KOPT-K1 (cell line): ENCODE data around the gene SMG6.
"Not testable (repeated sequence)": the region's sequence is repeated elsewhere in the genome, so short reads cannot be mapped to it uniquely, and the experiment has no call there.

Experiments used
- H3K27ac ChIP-seq: fragments of 200-600 bp; sonication (generic); 2 replicates; pipeline ENCODE4 v1.5.1; 2016; ENCODE audit warnings: antibody characterized with exemption, mild to moderate bottlenecking, low read depth, low read length; ENCODE audit not compliant: poor library complexity, severe bottlenecking
- H3K36me3 ChIP-seq: fragments of 200-600 bp; sonication (generic); 2 replicates; pipeline ENCODE4 v1.5.1; 2017; ENCODE audit warnings: antibody characterized with exemption, mild to moderate bottlenecking, low read length, moderate library complexity; ENCODE audit not compliant: insufficient read depth
- H3K9me3 ChIP-seq: fragments of 200-600 bp; sonication (generic); 2 replicates; pipeline ENCODE4 v1.5.1; 2017; ENCODE audit warnings: antibody characterized with exemption, low read length, mild to moderate bottlenecking; ENCODE audit not compliant: insufficient read depth, poor library complexity, severe bottlenecking

SMG6 gene

DNA sequence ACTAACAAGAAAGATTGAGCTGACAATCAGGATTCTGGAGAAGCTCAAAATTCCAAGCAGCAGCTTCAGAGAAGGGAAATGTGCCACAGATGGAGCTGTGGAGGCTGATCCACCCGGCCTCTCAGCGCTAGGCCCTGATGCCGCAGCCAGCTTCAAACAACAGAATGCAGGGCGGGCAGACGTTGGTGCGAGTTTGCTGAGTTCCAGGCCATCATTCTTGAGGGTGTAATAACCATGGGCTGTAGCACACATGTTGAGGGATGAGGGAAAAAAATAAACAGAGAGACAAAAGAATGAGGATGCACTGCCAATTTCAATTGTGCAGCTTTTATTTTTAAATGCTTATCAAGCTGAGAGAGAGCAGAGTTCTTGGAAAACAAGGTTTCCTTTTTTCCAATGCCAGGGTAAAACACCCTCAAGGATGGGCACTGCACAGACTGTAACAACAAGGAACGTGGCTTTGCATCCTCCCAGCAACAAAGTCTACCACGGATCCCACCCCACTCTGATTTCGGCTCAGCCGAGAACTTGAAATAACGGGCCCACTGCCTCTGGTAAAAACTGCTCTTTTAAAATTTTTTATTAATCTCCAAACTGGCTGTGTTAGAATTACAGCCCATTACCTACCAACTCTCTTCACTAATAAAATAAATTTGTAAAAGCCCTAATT, 90.2 kb downstream of the SMG6 start:
- Histone ChIP-seq H3K9me3 (no peaks in the 10 kb centered on the region), H3K27ac (peak overlapping the region; percentile 84), H3K36me3 (peaks cover 33% of the 10 kb centered on the region)

DNA sequence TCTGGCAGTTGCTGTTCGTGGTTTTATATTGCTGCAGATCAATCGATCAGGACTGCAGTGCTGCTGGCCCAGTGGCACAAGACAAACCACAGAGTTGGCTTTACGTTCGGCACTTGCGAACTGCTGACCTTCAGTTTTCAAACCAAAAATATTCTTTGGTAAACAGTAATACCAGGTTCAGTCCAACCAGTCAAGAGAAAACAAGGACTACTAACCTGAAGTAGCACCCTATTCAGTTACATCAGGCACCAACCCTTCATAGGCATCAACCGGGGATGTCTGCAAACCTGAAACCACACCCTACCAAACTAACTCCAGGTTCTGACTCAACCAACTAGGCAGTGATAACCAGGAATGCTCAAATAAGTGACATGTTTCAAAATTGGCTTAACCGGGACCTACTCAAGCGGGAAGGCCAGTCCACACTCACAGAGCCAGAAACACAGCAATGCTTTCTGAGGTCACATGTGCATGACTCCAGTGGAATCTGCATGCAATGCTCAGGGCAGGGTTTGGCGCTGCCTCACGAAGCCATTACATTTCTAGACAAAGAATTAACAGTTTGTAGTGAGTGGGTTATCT, 91.1 kb downstream of the SMG6 start:
- Histone ChIP-seq H3K27ac (peak overlapping the region; percentile 9), H3K9me3 (no peaks in the 10 kb centered on the region), H3K36me3 (peaks cover 37% of the 10 kb centered on the region)

DNA sequence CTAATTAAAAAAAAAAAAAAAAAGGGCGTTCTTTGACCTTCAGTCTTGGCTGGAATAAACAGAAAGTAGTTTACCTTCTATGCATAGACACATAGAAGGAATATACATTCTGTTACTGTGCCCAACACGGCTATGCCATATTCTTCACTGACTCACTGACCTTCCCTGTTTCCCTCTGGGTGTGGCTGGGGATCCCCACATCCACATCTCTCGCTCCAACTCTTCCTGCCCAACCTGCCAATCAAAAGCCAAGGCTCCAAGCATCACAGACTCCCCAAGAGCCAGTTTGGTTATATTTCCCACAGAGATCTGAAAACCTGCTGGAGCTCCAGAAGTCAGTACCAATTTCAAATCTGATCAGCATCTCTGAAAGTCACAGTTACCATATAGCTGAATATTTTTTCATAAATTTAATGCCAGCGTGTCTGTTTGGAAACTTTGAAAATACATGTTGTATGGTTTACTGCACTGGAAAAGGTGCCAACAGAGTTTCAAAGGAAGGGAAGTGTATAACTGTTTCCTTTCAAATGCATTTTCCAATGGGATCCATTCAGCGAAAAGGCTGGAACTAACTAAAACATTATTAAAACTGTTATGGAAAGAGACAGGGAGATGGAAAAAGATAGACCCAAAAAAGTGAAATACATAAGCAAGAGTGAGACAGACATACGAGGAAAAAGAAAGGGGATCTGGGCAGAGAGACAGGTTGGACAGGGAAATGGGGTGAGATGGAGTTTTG, 91.8 kb downstream of the SMG6 start:
- H3K9me3 ChIP-seq = no peaks in the 10 kb centered on the region
- peaks cover 37% of the 10 kb centered on the region for H3K36me3 ChIP-seq
- H3K27ac ChIP-seq = no peak overlapping the region

DNA sequence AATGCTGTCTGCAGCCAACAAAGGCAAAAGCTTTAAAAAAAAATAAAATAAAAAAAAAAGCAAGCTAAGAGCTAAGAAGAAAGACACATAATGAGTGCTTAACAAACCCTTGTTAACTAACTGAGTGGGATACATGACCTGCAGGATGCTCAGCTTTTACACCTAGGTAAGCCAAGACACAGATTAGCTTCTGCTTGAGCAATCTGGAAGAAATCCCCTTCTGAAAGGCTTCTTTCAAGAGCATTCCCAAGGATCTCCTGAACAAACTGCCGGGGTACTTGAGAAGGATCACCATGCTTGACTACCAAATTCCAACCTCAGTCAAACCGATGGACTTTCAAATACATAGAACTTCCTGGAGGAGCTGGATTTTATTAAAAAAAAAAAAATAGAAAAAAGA, 92.9 kb downstream of the SMG6 start:
- H3K9me3 ChIP-seq = no peaks in the 10 kb centered on the region
- H3K36me3 ChIP-seq = peaks cover 37% of the 10 kb centered on the region
- H3K27ac ChIP-seq = no peak overlapping the region

DNA sequence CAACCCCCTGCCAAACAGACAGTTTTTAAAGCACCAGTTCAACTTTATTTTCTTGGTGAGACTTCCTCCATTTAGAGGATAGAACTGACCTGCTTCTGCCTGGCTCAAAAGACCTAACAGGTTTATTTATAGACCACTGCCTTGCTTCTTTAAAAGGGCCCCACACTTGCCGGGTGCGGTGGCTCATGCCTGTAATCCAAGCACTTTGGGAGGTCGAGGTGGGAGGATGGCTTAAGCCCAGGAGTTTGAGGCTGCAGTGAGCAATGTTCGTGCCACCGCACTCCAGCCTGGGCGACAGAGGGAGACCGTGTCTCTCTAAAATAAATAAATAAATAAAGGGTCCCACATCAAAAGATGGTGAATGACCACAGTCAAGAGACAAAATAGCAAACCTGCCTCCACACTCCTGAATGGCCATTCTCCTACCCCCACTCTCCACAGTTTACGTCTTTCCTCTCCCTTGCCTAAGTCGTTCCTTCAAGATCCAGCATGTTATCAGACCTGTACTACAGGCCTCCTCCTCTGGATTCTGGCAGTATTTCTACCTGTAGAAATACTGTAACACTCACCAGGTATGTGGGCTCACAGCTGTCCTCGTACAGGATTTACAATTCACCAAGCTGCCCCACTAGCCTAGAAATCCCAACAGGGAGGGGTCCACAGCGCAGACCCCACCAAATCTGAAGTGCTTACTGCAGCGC, 95.6 kb downstream of the SMG6 start:
- H3K9me3 ChIP-seq = no peaks in the 10 kb centered on the region
- no peak overlapping the region for H3K27ac ChIP-seq
- peaks cover 50% of the 10 kb centered on the region for H3K36me3 ChIP-seq

DNA sequence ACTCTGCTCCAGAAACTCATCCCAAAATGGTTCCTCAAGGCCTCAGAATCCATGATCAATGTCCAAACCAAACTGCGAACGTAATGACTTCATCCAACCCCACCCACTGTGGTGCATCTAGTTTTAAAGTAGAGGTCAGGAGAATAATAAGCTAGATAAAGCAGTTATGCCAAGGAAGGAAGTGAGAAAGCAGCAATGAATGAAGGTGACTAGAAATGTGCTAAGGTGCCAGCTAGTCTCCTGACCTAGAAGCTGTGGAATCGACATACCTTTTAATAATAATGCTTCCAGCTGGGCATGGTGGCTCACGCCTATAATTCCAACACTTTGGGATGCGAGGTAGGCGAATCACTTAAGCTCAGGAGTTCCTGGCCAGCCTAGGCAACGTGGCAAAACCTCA, 99.2 kb downstream of the SMG6 start:
- no peak overlapping the region for H3K27ac ChIP-seq
- H3K9me3 ChIP-seq = no peaks in the 10 kb centered on the region
- H3K36me3 ChIP-seq = peaks cover 25% of the 10 kb centered on the region; the same call in 1 of the 2 replicates

DNA sequence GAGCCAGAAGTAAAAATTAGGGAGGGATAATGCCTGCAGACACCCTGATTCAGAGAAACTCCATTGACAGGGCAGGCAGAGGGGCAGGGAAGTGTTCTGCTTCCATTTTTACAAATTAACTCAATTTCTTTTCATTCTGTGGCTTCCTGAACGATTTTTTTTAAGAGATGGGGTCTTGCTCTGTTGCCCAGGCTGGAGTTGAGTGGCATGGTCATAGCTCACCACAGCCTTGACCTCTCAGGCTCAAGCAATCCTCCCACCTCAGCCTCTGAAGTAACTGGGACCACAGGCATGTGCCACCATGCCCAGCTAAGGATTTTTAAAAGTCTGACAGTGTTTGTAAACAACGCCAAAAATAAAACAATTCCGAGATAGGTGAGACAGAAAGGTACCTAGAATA, 99.8 kb downstream of the SMG6 start:
- Histone ChIP-seq H3K36me3 (peaks cover 24% of the 10 kb centered on the region; the same call in 1 of the 2 replicates), H3K9me3 (no peaks in the 10 kb centered on the region), H3K27ac (no peak overlapping the region)

DNA sequence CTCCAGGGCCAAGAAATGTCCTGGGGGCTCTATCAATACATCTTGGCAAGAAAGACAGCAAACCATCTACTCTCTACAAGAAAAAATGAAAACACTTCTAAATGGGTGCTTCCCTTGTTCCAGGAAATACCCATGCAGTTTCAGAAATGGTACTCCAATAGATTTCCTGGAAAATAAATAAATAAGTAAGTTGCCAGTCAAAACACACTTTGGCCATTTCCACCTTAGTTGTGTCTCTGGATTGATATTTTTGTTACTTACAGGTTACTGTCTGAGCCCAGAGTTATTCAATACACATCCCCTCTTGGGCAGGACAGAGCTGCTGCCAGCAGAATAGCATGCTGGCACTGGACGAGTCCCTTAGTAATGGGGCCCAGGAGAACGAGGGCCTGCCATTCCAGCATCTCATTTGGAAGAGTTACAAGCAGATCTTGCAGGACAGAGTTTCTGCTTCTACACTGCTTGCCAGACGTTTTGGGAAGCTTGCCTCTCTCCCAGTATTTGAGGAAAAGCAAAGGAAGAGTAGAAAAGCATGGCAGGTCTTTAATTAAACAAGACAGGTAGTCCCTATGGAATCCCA, 100.5 kb downstream of the SMG6 start:
- Histone ChIP-seq H3K9me3 (no peaks in the 10 kb centered on the region), H3K36me3 (peaks cover 18% of the 10 kb centered on the region; the same call in 1 of the 2 replicates), H3K27ac (peak overlapping the region; percentile 34)

DNA sequence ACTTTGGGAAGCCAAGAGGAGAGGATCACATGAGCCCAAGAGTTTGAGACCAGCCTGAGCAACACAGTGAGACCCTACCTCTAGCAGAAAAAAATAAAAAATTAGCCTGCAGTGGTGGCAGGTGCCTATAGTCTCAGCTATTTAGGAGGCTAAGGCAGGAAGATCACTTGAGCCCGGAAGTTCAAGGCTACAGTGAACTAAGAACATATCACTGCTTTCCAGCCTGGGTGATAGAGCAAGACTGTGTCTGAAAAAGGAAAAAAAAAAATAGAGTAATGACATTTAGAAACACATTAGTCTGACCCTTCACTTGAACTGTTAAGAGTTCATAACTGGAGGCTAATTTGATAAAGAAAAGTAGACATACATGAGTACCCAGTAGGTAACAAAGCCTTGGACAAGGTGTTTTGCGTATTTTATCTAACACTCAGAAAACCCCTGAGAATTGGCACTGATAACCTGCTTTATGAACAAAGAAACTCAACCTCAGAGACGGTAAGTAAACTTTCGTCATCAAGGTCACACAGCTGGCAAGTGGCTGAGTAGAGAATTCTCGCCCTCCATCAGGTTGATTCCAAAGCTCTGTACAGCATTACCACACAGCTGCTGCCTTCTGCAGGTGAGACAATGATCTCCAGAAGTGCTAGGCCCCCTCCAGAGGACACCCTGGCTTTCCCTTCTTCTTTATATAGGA, 101.1 kb downstream of the SMG6 start:
- peaks cover 16% of the 10 kb centered on the region; the same call in 1 of the 2 replicates for H3K36me3 ChIP-seq
- peak overlapping the region; percentile 34 for H3K27ac ChIP-seq
- no peaks in the 10 kb centered on the region for H3K9me3 ChIP-seq

DNA sequence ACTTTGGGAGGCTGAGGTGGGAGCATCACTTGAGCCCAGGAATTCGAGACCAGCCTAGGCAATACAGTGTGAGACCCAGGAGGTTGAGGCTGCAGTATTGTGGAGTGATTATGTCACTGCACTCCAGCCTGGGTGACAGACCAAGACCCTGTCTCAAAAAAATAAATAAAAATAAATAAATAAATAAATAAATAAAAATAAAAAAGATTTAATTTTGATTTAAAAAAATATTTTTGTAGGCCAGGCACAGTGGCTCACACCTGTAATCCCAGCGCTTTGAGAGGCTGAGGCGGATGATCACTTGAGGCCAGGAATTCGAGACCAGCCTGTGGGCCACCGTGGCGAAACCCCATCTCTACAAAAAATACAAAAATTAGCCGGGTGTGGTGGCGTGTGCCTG, 104.2 kb downstream of the SMG6 start:
- peaks cover 14% of the 10 kb centered on the region; the same call in 1 of the 2 replicates for H3K36me3 ChIP-seq
- H3K27ac ChIP-seq, H3K9me3 ChIP-seq: not testable (repeated sequence)

DNA sequence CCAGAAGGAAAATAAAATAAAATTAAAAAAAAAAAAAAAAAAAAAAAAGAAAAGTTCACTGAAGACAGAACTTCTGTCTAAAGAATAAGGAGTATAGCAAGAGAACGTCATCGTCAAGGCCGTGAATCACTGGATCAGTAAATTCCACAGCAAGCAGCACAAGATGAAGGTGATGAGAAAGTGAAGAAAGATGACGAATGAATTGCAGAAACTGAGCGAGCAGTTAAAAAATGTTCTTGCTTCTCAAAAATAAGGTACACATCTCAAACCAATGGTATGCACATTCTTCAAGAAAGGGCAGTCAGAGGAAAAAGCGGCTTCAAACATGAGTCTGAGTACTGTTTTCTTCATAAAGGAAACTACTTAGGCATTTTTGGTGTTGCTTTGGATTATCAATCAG, 104.7 kb downstream of the SMG6 start:
- H3K36me3 ChIP-seq = peaks cover 12% of the 10 kb centered on the region; the same call in 1 of the 2 replicates
- no peak overlapping the region for H3K27ac ChIP-seq
- H3K9me3 ChIP-seq = no peaks in the 10 kb centered on the region

DNA sequence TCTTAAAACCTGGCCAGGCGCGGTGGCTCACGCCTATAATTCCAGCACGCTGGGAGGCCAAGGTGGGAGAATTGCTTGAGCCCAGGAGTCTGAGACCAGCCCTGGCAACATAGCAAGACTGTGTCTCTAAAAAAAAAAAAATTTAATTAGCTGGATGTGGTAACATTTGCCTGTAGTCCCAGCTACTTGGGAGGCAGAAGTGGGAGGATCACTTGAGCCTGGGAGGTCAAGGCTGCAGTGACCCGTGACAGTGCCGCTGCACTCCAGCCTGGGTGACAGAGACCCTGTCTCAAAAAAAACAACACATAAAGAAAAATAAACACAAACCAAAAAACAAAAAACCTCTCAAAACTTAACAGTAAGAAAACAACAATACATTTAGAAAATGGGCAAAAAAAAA, 106.3 kb downstream of the SMG6 start:
- H3K9me3 ChIP-seq = no peaks in the 10 kb centered on the region
- no peak overlapping the region for H3K27ac ChIP-seq
- peaks cover 9% of the 10 kb centered on the region; the same call in 1 of the 2 replicates for H3K36me3 ChIP-seq

DNA sequence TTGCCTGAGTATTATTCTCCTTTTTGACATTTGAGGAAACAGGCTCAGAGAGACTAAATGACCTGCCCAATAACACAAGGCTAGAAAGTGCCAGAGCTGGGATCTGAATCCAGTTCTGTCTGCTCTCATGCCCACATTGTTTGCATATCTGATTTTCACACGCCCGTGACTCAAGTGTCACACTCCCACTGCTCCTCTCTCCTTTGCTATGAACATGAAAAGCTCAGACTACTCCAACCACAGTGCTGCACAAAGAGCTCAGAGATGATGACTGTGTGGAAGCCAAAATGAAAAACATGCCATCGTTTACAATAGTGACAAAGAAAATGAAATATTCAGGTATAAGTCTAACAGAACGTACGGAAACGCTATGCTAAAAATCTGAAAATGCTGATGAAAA, 107.9 kb downstream of the SMG6 start:
- no peaks in the 10 kb centered on the region for H3K9me3 ChIP-seq
- peaks cover 22% of the 10 kb centered on the region; the same call in 1 of the 2 replicates for H3K36me3 ChIP-seq
- no peak overlapping the region for H3K27ac ChIP-seq

DNA sequence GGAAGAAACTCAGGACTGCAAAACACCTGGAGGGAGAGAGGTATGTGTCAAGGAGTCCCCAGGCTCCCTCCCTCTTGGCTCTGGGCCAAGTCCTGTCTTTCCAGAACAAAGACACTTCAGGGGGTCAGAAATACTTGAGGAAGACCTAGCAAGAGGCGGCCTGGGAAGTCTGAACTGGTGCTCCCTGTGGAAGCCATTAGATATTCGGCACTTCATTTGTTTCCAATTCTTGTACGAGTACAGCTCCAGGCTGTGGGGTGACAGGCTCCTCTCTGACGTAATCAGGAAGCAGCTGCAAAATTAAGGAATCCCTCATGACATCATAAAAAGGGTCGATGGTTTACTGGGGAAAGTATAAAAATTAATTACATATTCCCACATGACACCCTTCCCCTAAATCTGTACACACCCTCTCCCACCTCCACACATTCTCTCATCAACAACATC, 108.7 kb downstream of the SMG6 start:
- Histone ChIP-seq H3K27ac (peak overlapping the region; percentile 80), H3K9me3 (no peaks in the 10 kb centered on the region), H3K36me3 (peaks cover 25% of the 10 kb centered on the region; the same call in 1 of the 2 replicates)
